Measurements from ENCODE around the gene GMDS. TPM values are rescaled to one million over a fixed set of nuclear protein-coding genes. Genes with fewer than 3 reads are reported as not detected.
A peak's percentile ranks its signal among the peaks of the same experiment; 100 is the strongest.

GMDS gene
- total RNA-seq, 1 donor from 2014 or later, result 30.1 TPM

DNA sequence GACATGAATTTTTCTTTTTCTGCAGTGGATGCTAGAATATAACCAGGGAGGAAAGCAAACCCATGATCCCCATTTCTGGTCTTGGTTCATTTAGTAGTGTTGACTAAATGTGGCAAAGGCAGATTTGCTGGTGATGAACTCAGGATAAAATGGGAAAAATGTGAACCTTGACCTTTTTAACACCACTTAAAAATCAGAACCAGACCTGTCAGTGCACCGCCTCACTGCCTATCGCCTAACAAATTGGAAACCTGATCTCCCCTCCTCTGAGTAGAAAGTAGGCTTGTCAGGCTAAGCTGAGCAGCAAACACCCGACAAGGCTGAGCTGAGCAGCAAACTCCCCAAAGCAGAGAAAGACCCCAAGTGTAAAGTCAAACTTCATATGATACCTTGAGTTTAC, 380.9 kb downstream of the GMDS start:
- intact Hi-C loops (cut with micrococcal nuclease), result no loop called here
- no peak overlapping the region for H3K27ac Mint-ChIP-seq

DNA sequence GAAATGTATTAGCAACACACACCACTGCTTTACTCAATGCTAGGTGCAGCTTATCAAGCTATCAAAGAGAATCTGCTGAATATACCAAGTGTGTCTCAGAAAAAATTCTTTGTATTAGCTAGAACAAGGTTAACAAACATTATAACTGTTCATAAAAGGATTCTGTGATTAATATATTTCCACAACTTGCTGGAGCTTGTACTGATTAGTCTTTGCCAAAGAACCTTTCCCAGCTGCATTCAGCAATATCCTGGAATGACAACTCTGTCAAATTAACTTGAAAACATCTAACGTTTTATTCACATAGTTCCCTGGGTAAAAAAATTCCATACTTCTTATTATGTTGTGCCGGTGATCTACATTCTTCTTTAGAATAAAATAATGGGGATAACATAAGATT, 383.0 kb downstream of the GMDS start:
- TF ChIP-seq, protein P1, sequence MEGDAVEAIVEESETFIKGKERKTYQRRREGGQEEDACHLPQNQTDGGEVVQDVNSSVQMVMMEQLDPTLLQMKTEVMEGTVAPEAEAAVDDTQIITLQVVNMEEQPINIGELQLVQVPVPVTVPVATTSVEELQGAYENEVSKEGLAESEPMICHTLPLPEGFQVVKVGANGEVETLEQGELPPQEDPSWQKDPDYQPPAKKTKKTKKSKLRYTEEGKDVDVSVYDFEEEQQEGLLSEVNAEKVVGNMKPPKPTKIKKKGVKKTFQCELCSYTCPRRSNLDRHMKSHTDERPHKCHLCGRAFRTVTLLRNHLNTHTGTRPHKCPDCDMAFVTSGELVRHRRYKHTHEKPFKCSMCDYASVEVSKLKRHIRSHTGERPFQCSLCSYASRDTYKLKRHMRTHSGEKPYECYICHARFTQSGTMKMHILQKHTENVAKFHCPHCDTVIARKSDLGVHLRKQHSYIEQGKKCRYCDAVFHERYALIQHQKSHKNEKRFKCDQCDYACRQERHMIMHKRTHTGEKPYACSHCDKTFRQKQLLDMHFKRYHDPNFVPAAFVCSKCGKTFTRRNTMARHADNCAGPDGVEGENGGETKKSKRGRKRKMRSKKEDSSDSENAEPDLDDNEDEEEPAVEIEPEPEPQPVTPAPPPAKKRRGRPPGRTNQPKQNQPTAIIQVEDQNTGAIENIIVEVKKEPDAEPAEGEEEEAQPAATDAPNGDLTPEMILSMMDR (IDR thresholded peaks at IDR 0.05), result no peak
- ChIA-PET POLR2A (interaction anchor here (0.5 to 0.8 kb wide), 2 partner anchors 65 to 1300 kb away, joined by 3 read pairs; no protein-coding TSS in a partner anchor), CTCF (interaction anchor here (1.0 kb wide), 1 partner anchor 11 kb away, joined by 4 read pairs; no protein-coding TSS in a partner anchor)
- no peaks in the 10 kb centered on the region for H3K36me3 Mint-ChIP-seq (ENCODE audit: low read depth)
- no peak overlapping the region for H3K27ac Mint-ChIP-seq
- no peaks in the 10 kb centered on the region for H3K9me3 Mint-ChIP-seq
- H3K4me3 Mint-ChIP-seq, result no peak overlapping the region
- no peak for DNase-seq
- peaks cover 16% of the 10 kb centered on the region for H3K4me1 Mint-ChIP-seq
- intact Hi-C loops (cut with micrococcal nuclease), result no loop called here
- H3K27me3 Mint-ChIP-seq, result no peaks in the 10 kb centered on the region
- ATAC-seq (ENCODE audit: low read depth), result no peak

More for the DNA sequence above, 380.9 kb downstream of the GMDS start:
- POLR2A ChIA-PET, result no interaction called here
- H3K4me3 Mint-ChIP-seq, result no peak overlapping the region
- CTCF ChIA-PET, result no interaction called here
- no peaks in the 10 kb centered on the region for H3K36me3 Mint-ChIP-seq (ENCODE audit: low read depth)
- H3K27me3 Mint-ChIP-seq, result no peaks in the 10 kb centered on the region
- H3K4me1 Mint-ChIP-seq, result peaks cover 35% of the 10 kb centered on the region
- H3K9me3 Mint-ChIP-seq, result no peaks in the 10 kb centered on the region
- ATAC-seq (ENCODE audit: low read depth) (no peak), DNase-seq (no peak)
- TF ChIP-seq, protein P1 (IDR thresholded peaks at IDR 0.05), result no peak

DNA sequence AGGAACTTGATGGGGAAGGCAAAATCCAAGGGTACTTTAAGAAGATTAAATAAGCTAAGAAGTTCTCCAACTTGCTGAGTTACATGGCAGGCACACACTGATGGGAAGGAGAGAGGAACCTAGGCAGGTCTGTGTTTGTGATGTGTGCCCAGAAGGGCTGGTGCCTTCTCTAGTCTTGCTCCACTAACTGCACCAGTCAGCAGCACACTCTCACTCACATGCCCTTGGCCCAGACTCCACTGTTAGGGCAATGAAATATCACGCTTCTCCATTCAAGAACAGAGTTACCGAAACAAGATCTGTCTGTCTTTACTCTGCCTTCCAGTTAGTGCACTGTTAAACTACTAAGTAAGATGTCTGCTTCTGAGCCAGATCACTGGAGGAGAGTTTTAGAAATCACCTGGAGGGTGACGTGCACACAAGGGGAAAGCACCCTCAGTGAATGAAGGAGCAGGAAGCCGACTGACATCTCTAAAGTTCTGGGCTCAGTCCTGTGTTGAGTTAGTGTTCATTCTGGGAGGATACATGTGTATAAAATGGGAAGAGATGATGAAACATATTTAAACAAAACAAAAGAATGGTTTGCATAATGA, 384.6 kb downstream of the GMDS start:
- ChIA-PET CTCF (no interaction called here), POLR2A (no interaction called here)
- peak; percentile 65 for ATAC-seq (ENCODE audit: low read depth)
- H3K36me3 Mint-ChIP-seq (ENCODE audit: low read depth), result no peaks in the 10 kb centered on the region
- DNase-seq, result no peak
- intact Hi-C loops (cut with micrococcal nuclease), result loop anchor here (1.0 kb wide), 1 partner anchor 8 kb away; no protein-coding TSS in a partner anchor
- TF ChIP-seq, protein P1 (IDR thresholded peaks at IDR 0.05), result no peak
- peaks cover 30% of the 10 kb centered on the region for H3K4me1 Mint-ChIP-seq
- no peaks in the 10 kb centered on the region for H3K9me3 Mint-ChIP-seq
- H3K27ac Mint-ChIP-seq, result peak overlapping the region; percentile 86
- no peaks in the 10 kb centered on the region for H3K27me3 Mint-ChIP-seq
- peak overlapping the region; percentile 48 for H3K4me3 Mint-ChIP-seq

DNA sequence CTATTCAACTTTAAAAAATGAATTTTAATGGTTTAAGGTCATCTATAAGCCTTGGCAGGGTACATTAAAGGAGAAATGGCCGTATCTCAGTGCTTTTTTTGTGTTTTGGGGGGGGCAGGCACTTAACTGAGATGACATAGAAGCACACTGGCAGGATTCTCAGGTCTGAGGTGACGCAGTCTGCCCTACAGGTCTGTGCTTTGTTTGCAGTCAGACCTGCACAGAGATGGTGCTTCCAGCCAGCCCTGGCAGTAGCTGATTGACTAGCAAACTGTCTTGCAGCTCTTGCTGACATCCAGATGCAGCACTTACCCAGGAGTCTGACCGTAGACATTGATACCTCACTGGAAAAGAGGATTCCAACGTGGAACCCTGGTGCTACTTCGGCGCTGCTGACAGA, 386.5 kb downstream of the GMDS start:
- POLR2A ChIA-PET, result no interaction called here
- Mint-ChIP-seq H3K36me3 (ENCODE audit: low read depth) (no peaks in the 10 kb centered on the region), H3K27ac (no peak overlapping the region), H3K9me3 (no peaks in the 10 kb centered on the region), H3K4me1 (peaks cover 39% of the 10 kb centered on the region), H3K4me3 (no peak overlapping the region), H3K27me3 (no peaks in the 10 kb centered on the region)
- no peak for ATAC-seq (ENCODE audit: low read depth)
- DNase-seq, result no peak
- intact Hi-C loops (cut with micrococcal nuclease), result loop anchor here (5.0 kb wide), 2 partner anchors 243 to 252 kb away; partner anchors contain the start of gene FOXC1
- CTCF ChIA-PET, result no interaction called here
- TF ChIP-seq, protein P1 (IDR thresholded peaks at IDR 0.05), result no peak

DNA sequence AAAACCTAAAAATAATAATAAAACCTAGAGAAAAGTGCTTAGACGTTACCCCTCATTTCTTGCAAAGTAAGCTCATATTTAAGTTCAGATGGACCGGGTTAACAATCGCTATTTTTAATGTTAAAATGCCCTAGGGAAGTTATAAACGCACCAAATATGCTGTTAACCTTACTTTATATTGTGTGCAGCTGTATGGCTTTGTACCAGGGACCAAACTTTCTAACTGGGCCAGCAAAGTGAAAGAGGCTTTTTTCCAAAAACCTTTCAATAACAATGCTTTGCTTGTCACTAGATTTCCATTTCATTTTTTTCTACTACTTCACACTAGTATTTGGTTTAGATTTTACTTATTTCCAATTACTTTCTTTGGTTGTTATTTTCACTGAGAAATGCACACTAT, 387.2 kb downstream of the GMDS start:
- ChIA-PET POLR2A (no interaction called here), CTCF (no interaction called here)
- Mint-ChIP-seq H3K36me3 (ENCODE audit: low read depth) (no peaks in the 10 kb centered on the region), H3K27me3 (no peaks in the 10 kb centered on the region), H3K4me1 (peaks cover 43% of the 10 kb centered on the region), H3K4me3 (no peak overlapping the region), H3K9me3 (no peaks in the 10 kb centered on the region), H3K27ac (no peak overlapping the region)
- DNase-seq (no peak), ATAC-seq (ENCODE audit: low read depth) (no peak)
- intact Hi-C loops (cut with micrococcal nuclease), result loop anchor here (5.0 kb wide), 2 partner anchors 244 to 251 kb away; partner anchors contain the start of gene FOXC1
- TF ChIP-seq, protein P1 (IDR thresholded peaks at IDR 0.05), result no peak
